HG02943 (cell line): ENCODE data around the gene HSD17B7.

Source experiments
- ATAC-seq: cut with Tn5 transposase; IDR thresholded peaks from one replicate; pipeline ENCODE4 v1.9.1; 2021; ENCODE audit warnings: mild to moderate bottlenecking, low read depth, moderate library complexity; ENCODE audit not compliant: unreplicated experiment

Gene HSD17B7

GRCh38 chr1:162854245-162854882 is 63.9 kb downstream of the HSD17B7 start:
- ATAC-seq: no peak

- no peak for ATAC-seq
Measured at GRCh38 chr1:162855461-162856150, 65.1 kb downstream of the HSD17B7 start.

GRCh38 chr1:162856260-162856659 is 65.8 kb downstream of the HSD17B7 start:
- ATAC-seq: no peak

- ATAC-seq: no peak
Measured at GRCh38 chr1:162857850-162858249, 67.3 kb downstream of the HSD17B7 start.

GRCh38 chr1:162859191-162859590 is 68.7 kb downstream of the HSD17B7 start:
- ATAC-seq: no peak

GRCh38 chr1:162861101-162861500 is 70.6 kb downstream of the HSD17B7 start, which contains the start of gene CCDC190:
TSS of gene CCDC190 (minus strand) at chr1:162861175. CDS start at chr1:162859646, 1,529 bp downstream.
- ATAC-seq: no peak

GRCh38 chr1:162861625-162862024 is 71.1 kb downstream of the HSD17B7 start:
- ATAC-seq: no peak
